Inflammatory macrophage (primary cell): Measurements from ENCODE around the gene OSBPL5.

Experiments used
- DNase-seq, 2 donors: peaks; one replicate each; pipeline ENCODE4 v3.0.0-alpha.2; 2020 to 2022

Gene OSBPL5

DNA sequence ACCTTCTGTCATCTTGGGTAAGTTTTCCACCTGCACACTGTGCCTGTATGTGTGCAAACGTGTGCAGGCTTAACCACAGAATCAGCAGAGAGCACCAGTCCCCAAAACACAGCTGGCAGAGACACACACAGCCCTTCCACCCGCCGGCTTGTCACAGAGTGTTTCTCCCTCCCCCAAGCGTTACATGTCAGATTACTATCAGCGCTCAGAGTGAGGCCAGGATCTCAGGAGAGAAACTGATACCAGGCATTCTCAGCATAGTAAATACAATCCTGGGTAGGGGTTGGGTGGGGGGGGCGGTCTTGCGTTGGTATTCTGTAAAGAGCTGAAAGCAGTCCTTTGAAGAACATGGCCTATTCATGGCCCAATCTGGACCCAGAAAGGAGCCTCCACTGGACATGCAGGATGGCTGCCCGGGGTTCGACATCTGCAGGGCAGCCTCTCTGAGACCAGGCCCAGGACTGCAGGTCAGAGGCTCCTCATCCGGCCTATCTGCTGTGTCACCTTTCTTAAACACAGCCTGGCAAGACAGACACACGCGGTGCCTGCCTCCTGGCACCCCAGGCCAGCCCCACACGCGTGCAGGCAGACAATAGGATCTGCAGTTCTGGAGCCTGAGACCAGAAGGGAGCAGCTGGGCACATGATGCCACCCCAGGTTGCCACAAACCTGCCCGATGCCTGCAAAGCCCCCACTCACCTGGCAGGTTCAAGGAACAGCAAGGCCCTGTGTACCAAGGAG lies 1.7 kb downstream of the OSBPL5 start:
- DNase-seq, result no peak

DNA sequence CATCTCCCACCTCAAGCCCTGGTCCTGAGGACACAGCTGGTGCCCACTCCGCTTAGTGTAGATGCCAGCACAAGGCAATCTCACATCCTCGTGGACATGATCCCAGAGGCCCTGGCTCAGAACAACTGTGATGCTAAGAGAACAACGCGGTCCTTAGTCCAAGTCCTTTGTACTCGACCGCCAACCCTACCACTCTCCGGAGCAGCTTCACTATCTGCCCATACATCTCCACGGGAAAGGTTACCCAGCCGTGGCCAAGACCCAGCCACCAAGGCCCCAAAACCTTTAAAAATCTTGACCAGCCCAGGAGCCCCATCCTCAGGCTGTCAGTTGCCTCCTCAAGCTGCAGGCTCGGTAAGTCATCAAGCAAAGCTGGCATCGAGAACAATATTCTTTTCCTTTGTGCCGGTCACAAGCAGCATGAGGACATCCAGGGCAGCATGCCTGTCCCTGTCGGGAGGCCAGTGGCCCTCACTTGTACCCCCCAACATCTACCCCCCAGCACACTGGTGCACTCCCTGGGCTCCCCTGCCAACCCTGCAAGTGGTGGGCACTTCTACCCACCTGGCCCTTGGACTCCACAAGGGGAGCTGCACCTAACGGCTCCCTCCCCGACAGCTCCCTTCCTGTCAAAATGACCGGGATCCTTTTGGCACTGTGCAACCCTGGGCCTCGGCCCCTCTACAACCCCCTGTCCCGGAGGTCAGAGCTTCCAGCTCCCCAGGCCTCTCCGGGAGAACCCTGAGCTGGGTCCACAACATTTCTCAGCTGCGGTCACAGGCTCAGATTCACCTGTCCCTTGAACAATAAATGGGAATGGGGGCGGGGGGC lies 2.5 kb downstream of the OSBPL5 start:
- DNase-seq, result no peak

DNA sequence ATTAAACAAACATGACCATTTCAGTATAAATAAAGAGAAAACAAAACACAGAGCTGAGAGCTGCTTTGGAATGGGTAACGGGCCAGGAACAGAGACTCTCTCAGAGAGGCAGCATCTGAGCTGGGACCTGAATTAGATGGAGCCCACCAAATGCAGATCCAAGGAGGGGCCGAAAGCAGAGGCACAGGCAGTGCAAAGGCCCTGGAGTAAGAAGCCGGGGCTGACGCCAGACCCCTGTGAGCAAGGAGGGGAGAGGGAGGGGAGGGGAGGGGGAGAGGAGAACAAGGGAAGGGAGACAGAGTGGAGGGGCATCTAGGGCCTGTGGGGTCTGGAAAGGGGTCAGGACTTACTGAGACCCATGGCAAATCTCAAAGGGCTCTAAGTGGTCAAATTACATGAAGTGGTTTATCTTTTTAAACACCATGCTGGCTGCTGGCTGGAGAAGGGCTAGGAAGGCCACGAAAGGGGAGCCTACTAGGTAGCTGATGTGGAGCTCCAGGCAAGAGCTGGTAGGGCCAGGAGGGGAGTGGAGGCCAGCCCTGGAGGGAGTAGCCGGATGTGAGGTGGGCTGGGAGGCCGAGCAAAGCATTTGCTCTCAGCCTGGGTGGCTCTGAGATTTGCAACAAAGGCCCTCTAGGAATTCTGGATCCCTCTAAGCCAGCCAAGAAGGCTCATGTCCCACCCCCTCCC lies 3.2 kb downstream of the OSBPL5 start:
- DNase-seq, result no peak

DNA sequence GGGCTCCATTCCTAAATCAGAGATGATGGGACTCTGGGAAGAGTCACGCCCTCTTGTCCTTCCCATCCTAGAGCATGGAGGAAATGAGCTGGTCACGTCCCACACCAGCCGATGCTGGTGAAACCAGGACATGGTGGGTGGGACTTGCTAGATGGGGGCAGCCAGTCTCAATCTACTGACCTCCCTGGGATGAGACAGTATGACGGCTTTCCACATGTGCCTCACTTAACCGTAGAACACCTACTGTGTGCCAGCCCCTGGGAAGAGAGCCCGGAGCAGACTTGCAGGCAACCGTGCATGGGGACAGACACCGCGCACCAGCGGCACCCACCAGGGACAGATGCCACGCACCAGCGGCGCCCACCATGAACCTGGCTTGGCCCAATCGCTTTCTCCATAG lies 3.8 kb downstream of the OSBPL5 start:
- DNase-seq, result no peak

DNA sequence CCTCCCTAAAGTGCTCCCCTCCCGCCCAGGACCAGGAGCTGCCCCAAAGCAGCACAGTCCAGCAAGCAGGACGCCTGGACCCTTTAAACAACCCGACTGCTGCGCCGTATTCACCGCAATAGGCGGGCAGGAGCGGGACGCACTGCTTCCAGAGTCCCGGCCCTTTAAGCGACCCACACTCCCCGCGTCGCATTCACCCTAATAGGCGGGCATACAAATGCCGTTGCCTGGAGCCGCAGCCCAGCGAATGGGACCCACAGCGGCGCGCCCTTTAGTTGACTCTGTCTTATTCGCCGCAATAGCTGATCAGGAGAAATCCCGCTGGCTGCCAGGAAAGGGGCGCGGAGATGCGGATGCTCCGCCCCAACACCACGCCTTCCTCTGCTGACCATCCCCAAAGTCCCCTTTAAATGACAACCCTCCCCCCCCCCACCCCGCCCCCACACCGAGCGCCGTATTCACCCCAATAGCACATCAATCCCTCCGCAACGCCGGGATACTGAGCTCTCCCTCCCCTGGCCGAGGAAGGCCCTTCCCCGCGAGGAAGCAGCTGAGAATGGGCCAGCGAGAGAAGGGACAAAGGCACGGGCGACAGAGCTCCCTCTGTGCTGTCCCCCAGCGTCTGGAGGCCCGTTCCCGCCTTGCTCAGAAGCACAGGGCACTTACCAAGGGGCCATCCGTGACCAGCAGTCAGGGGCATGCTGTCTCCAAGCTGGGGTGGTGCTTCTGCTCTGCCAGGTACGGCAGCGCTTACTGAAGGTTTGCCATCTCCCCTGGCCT lies 4.7 kb downstream of the OSBPL5 start:
- peak; percentile 42 to 50 for DNase-seq

DNA sequence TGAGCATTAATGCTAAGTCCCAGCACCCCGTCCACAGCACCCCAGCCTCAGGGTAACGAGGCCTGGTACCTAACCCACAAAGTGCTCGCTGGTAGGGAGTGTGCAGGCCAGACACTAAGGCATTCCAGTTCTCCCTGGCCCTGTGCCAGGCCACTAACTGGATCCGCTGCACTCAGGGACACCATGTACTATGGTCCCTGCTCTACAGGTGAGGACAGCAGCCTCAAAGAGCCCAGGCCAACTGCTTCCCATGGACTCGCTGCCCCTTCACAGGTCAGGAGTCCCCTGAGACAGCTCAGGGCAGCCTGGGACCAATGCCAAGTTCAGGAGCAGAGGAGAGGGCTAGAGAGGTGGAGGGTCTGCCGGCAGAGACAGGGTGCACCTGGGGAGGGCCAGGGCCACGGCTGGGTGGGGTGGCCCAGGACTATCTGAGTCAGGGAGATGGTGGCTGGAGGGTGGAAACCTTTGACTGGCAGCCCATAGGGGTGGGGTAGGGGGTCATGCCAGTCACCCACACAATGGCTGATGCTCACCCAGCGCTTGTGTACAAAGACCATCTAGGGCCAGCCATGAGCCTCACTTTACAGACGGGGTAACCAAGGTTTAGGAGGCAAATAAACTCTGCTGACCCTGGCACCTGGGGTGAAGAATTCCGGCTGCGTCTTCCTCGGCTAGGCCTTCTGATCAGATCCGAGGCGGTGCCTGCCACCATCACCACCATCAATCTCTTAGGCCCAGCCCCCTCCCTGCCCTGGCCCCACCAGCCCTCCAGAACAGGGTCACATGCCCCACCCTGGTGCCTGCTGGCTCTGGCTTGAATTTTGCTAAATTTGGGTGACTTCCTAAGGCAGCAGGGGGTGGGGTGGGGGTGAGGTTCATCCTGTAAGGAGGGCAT lies 5.6 kb downstream of the OSBPL5 start:
- no peak for DNase-seq

DNA sequence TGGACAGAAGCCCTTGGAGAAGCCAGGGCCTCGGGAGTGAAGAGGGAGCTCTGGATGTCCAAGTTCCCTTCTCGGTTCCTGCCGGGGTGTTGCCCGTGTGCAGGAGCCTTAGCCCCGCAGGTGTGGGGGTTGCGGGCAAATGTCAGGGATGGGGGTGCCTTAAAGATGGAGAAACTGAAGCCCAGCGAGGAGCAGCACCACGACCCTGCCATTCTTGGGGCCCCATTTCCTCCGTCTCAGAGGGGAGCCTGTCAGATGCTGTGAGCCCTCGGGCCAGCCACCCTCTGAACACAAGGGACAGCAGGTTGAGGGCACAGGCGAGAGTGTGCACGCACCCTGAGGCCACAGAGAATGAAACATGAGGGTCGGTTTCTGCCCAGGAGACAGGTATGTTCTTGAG lies 6.3 kb downstream of the OSBPL5 start:
- no peak for DNase-seq

DNA sequence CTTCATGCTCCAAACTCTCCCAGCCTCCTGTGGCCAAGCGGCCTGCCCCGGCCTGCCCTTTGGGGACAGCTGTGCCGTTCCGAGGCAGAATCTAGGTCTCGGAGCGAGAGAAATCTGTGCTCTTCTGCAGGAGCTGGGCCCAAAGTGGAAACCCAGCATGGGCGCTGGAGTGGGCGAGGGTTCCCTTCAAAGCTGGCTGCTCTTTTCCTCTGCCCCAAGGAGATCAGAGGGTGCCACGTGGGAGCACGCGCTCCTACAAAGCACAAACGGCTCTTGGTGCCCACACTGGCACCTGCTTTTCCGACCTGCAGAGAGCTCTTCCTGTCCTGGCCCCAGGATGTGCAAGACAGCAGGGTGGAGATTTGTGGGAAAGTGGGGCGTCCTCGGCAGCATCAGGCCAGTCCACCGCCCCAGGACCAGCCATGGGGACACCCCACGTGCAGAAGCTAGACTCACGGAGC lies 6.9 kb downstream of the OSBPL5 start:
- no peak for DNase-seq

DNA sequence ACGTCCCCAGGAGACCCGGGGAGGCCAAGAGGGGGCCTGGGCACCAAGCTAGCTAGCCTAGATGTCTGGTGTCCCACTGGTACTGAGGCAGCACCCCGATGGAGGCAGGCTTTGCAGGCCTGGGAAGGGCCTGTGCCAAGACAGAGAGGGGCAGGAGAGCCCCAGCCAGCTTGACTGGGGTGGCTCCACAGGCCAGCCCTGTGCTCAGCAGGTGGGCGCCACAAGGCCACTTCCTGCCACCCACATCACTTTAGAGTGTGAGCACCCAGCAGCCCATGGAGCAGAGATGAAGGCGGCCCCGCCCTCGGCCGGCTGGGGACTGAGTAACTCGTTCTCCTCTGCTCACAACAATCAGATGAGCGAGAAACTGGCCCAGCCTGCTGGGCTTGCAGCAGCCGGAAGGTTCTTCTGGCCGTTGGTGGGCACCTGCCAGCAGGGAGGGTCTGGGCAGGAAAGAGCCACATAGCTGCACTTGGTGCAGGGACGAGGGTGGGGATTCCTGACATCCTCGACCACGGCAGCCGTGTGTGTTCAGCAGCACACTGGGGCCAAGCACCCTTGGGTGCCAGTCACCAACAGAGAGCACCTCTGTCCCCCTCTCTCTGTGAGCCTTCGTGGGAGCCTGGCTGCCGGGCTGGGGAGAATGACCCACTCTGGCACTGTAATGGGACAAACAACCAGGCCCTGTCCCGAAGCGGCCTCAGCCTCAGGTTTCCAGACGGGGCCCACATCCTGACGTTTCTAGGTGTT lies 7.6 kb downstream of the OSBPL5 start:
- peak in 1 of 2 donors; percentile 49 for DNase-seq

DNA sequence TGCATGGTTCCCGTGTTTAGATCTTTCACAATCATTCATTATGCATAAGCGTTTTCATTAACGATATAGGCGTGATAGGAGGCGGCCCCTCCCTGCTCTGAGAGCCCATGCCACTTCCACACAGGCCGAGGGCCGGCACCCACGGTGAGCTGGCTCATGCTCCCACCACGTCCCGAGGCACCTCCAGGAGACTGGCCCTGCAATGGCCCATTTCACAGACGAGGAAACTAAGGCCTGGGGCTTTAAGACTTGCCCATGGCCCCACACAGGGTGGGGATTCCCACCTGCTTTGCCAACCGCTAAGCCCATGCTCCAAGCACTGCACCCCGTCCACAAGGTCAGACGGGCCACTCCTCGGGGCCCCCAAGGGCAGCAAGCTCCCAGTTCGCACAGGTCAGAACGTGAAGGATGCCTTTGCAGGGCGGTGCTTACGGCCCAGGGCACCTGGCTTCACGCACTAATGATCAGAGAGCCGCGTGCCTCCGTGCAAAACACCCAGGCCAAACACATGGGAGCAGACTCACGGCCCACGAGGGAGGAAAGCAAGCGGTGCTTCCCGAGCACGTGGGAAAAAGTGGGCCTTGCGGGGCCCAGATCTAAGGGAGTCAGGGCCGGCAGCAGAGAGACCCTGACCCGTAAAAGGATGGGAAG lies 8.3 kb downstream of the OSBPL5 start:
- DNase-seq, result no peak

DNA sequence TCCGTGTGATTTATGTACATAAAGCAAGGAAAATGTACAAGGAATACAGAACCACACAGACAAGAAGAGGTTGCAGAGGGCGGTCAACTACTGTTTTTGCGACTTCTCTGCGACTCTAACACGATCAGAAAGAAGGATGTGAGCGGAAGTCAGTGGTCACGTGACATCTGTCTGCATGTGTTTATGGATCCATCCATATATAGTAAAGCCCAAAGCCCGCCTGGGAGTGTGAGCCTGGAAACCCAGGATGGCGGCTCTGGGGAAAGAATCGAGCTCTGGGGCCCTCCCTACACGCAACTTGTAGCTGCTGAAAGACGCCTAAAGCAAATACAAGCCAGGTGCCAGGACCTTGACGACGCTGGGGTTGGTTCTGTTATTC lies 8.8 kb downstream of the OSBPL5 start:
- DNase-seq, result peak in 1 of 2 donors; percentile 57

DNA sequence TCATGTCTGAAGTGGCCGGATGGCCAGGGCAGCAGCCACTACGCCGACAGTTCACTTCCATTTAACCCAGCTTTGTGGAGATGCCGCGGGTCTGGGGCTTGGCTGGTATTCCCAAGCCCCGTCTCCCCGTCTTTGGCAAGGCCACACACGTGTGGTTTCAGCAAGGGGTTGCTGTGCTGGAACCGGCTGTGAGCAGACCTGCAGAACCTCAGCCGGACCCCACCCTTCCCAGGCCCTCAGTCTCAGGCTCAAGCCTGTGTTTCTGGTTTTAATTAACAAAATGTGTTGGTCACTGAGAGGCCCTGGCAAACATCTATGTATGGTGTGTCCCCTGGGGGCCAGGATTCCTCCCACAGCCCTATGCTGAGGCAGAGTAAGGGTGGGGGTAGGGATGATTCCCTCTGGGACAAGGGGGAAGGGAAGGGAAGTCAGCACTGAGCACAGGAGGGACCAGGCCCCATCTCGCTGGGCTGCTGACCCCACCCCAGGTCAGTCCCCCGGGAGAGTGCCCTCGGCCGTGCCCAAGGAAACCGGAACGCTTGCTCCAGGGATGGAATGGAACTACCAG lies 9.3 kb downstream of the OSBPL5 start:
- no peak for DNase-seq

DNA sequence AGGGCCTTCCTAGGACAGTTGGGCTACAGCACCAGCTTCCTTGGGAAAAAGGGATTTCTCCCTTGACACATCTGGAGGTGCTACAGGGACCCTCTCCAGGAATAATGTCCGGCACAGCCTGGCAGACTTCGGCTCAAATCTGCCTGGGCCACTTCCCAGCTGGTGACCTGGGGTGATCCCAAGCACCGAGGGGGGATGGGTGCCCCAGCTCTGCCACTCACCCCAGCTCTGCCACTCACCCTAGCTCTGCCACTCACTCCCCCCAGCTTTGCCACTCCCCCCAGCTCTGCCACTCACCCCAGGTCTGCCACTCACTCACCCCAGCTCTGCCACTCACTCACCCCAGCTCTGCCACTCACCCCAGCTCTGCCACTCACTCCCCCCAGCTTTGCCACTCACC lies 9.9 kb downstream of the OSBPL5 start:
- DNase-seq, result no peak

DNA sequence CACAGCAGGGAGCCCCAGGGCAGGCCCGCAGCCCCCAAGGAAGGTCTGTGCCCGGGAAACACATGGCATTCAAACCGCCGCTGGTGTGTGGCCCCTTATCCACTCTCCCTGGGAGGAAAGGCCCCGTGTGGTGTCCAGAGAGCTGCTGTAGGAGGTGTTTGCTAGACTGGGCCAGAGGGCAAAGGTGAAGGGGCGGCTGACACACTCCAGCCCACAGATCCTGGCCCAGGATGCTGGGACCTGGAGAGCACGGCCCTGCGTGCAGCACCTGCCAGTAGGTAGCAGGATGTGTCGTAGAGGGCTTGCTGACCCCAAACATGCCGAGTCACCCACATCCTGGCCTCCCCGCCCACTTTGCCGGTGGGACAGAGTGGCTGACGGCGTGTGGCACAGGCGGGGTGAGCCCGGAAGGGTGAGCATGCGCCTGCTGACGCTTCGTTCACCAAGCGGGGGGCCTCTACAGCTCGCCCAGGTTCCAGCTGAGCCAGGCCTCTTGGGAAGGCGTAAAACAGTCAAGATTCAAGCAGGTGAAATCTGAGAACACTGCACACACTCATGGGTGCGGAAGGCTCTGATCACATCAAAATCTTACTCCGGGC lies 11.0 kb downstream of the OSBPL5 start:
- DNase-seq, result no peak

DNA sequence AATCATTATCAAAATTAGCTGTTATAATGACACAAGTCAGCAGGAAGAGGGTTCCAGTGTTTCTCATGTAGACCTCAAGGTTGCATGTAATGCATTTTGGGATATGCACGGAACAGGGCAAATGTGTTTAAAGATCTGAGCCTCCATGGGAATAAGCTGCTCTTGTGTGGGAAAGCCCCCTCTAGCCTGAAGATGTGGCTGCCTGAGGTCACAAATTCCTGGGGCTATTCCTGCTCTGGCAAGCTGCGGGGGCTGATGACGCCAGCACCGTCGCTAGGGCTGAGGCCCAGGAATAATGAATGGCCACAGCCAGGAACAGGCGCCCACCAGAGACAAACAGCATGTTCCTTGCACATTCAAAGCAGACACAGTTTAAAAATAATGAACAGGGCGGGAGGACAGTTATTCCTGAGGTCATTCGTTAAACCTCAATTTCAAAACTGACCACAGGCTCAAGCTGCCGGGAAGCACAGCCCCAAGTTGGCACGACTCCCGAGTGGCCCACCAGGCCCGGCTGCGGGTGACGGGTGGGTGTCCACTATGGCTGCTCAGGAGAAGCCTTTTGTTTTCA lies 11.7 kb downstream of the OSBPL5 start:
- peak; percentile 56 to 70 for DNase-seq

DNA sequence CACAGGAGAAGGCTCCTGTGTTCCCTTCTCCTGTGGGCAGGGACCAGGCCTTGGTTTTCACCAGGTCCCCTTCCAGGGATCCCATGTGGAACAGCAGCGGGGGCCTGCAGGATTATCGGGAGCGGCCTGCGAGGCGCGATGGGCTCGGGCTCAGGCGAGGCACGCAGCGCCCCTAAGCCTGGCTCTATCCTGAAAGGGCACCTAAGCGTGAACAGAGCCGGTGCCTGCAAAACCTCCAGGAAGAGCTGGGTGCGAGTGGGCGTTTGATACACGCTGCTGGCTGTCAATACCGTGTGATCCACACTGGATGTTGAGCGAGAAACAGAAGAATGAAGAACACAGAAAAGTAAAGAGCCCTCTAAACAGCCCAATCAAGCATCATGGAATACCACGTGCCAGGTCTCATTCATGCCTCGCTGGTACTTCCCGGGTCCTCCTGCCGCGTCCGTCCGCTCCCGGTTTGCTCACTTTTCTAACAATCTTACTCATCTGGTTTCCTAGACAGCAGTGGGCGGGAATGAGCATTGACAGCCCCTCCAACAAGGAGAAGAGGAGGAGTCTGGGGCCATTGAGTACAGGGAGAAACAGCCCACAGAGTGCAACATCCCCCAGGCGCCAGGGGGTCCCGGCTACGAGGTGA lies 12.5 kb downstream of the OSBPL5 start:
- DNase-seq, result no peak

DNA sequence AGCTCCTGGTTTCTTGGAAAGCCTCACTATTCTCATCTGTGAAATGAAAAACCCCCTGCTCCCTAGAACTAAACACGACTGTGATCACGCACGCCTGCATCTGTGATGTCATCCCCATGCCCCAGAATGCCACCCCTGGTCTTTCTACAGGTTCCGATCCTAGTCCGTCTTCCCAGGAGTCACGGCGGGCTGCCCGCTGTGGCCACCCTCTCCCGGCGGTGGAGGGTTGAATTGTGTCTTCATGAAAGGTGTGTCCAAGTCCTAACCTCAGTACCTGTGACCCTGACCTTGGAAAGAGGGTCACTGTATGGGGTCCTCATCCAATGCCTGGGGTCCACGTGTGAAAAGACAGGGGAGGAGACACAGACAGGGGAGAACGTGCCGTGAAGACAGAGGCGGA lies 14.4 kb downstream of the OSBPL5 start:
- DNase-seq, result no peak

DNA sequence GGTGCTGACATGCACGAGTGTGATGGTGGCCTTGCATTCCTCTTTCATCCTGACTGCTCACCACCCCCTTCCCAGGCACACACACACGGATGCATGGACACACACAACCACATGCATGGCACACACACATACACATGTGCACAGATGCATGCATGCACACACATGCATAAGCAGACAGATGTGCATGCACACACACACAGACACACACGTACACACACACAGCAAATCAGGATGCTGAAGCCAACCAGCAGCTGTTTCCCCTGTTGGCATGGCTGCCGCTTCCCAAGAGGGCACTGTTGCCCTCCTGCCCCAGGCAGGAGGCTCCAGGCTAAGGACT lies 15.3 kb downstream of the OSBPL5 start:
- DNase-seq, result no peak
